Activated T-helper 2 cell treated with anti-CD3 and anti-CD28 coated beads, Interferon-gamma antibody, Interleukin-2, Interleukin-4, amounts not matched to agents 10 μg/mL and 5 μg/mL and 100 μg/mL, durations not matched to agents 14 hours and 24 hours and 36 hours (primary cell): ENCODE measurements around the gene P2RY6. TPM values are rescaled to one million over a fixed set of nuclear protein-coding genes. Genes with fewer than 3 reads are reported as not detected.

Experiments used
- DNase-seq: peaks from one replicate; pipeline ENCODE4 v3.0.0; 2021; ENCODE audit warnings: low spot score
- H3K27ac Mint-ChIP-seq: one replicate; pipeline ENCODE4 v1.8.0; 2021; ENCODE audit warnings: mixed read lengths
- H3K27me3 Mint-ChIP-seq: one replicate; pipeline ENCODE4 v1.8.0; 2021; ENCODE audit warnings: low read depth, mixed read lengths
- H3K36me3 Mint-ChIP-seq: one replicate; pipeline ENCODE4 v1.8.0; 2021; ENCODE audit warnings: low read depth, mixed read lengths
- H3K4me1 Mint-ChIP-seq: one replicate; pipeline ENCODE4 v1.8.0; 2021; ENCODE audit warnings: low read depth, mixed read lengths
- H3K4me3 Mint-ChIP-seq: one replicate; pipeline ENCODE4 v1.8.0; 2021; ENCODE audit warnings: low read depth, mild to moderate bottlenecking, moderate library complexity, mixed read lengths
- H3K9me3 Mint-ChIP-seq: one replicate; pipeline ENCODE4 v1.8.0; 2021; ENCODE audit warnings: mixed read lengths
- intact Hi-C: fragments of 100-400 bp; cut with micrococcal nuclease; formaldehyde crosslinking; loops from one replicate; pipeline ENCODE4 v1.15.1; 2023
- total RNA-seq: library from RNA; stranded (reverse); gene quantifications from 2 replicates; pipeline ENCODE4 v1.2.3, GENCODE V29; 2022

Gene P2RY6
- total RNA-seq, 1 donor from 2014 or later, result not detected

- H3K4me3 Mint-ChIP-seq, result no peak overlapping the region
- no peaks in the 10 kb centered on the region for H3K36me3 Mint-ChIP-seq
- intact Hi-C loops, result no loop called here
- DNase-seq, result no peak
- H3K9me3 Mint-ChIP-seq, result no peaks in the 10 kb centered on the region
- H3K27me3 Mint-ChIP-seq, result peaks cover 5% of the 10 kb centered on the region
- H3K4me1 Mint-ChIP-seq, result peaks cover 4% of the 10 kb centered on the region
- H3K27ac Mint-ChIP-seq, result no peak overlapping the region
Observed at GRCh38 chr11:73338279-73338678, 66.1 kb downstream of the P2RY6 start.

DNA sequence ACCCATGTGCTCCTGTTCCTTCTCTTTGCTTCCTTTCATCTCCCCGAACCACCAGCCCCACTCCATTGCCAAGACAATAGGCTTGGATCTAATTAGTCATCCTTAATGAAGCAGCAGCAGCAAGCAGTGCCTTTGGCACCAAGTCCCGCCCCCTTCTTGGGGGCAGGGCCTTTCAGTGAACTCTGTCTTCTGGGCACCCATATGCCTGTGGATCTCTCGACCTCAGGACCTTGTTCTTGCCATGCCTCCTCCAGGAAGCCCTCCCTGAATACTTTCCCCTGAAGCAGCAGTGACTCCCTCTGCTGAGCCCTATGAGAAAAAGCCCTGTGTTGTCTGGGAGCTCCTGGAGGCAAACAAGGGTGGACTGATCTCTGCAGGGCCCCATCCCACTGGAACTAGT lies 68.0 kb downstream of the P2RY6 start:
- Mint-ChIP-seq H3K4me3 (no peak overlapping the region), H3K27me3 (peaks cover 5% of the 10 kb centered on the region), H3K9me3 (no peaks in the 10 kb centered on the region), H3K4me1 (peaks cover 4% of the 10 kb centered on the region), H3K27ac (no peak overlapping the region), H3K36me3 (no peaks in the 10 kb centered on the region)
- intact Hi-C loops, result no loop called here
- no peak for DNase-seq

DNA sequence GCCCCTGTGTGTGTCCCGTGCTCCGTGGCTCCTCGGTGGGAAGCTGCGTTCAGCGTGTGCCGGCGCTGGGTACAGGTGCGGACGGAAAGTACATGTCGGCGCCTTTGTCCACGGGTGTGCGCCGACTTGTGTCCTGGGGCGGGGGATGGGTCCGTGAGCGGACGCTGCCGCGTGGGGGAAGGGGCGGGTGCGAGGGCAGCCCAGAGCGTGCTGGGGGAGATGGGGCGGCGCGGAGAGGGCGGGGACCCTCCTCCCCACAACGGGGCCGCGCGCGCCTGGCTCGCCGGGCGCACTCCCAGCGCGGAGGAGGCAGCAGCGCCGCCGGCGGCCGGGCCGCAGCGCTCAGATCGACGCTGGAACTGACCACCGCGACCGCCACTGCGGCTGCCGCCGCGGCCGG lies 70.5 kb downstream of the P2RY6 start:
- Mint-ChIP-seq H3K27ac (no peak overlapping the region), H3K4me1 (no peaks in the 10 kb centered on the region), H3K27me3 (peaks cover 4% of the 10 kb centered on the region), H3K9me3 (no peaks in the 10 kb centered on the region), H3K4me3 (no peak overlapping the region), H3K36me3 (no peaks in the 10 kb centered on the region)
- intact Hi-C loops, result no loop called here
- DNase-seq, result no peak

- Mint-ChIP-seq H3K27me3 (peaks cover 4% of the 10 kb centered on the region), H3K4me3 (no peak overlapping the region), H3K4me1 (no peaks in the 10 kb centered on the region), H3K36me3 (no peaks in the 10 kb centered on the region), H3K27ac (no peak overlapping the region), H3K9me3 (no peaks in the 10 kb centered on the region)
- intact Hi-C loops, result no loop called here
- DNase-seq, result no peak
Observed at GRCh38 chr11:73343076-73343873, 71.1 kb downstream of the P2RY6 start.

DNA sequence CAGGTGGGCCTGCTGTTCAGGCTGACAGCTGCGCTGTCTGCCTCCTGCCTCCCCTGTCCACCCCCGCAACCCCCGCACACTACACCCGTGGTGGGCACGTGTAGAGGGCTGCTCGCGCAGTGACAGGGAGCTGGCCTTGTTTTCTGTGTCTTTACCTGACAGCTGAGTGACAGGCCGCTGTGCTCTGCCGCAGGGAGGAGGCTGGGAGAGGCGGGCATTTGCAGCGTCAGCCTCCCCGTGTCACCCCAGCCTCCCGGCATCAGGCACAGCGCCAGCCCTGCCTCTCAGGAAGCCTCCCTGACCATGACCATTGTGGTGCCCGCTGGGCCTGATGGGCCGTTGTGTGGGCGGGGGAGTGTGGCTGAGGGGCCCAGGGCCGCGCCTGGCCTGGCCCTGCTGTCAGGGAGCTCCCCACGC lies 72.1 kb downstream of the P2RY6 start:
- DNase-seq, result no peak
- Mint-ChIP-seq H3K27me3 (peaks cover 4% of the 10 kb centered on the region), H3K27ac (no peak overlapping the region), H3K36me3 (no peaks in the 10 kb centered on the region), H3K4me1 (no peaks in the 10 kb centered on the region), H3K9me3 (no peaks in the 10 kb centered on the region), H3K4me3 (no peak overlapping the region)
- intact Hi-C loops, result no loop called here

DNA sequence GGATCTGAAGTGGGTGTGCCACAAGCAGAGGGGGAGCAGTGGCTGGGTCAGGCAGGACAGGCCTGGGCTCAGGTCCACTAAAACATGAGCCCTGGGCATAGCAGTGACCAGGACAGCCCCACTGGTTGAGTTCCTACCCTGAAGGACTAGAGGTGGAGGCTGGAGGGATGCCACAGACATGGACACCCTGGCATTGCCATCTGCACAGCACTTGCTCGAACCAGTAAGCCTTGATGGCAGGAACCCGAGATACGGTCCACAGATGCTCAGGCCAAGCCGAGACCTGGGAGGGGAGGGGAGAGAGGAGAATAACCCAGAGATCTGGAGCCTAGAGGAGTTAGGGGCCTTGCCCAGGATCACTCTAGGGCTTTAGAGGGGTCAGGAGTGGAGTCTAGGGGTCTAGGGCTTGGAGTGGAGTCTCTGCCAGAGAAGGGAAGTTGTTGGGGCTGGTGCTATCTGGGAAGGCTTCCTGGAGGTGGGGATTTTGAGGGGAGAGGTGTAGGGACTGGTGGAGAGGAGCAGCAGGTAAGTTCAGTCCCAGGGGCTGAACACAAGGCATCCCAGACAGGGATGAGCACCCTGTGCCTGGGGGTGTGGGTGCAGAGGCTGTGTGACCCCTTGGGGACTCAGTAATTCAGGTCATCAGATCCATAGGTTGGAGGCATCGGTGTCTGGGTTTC lies 73.5 kb downstream of the P2RY6 start:
- Mint-ChIP-seq H3K36me3 (no peaks in the 10 kb centered on the region), H3K27ac (no peak overlapping the region), H3K4me3 (no peak overlapping the region)

GRCh38 chr11:73346186-73346935 lies 74.2 kb downstream of the P2RY6 start:
- Mint-ChIP-seq H3K4me3 (no peak overlapping the region), H3K9me3 (no peaks in the 10 kb centered on the region), H3K27ac (no peak overlapping the region), H3K36me3 (no peaks in the 10 kb centered on the region), H3K4me1 (peaks cover 15% of the 10 kb centered on the region), H3K27me3 (peaks cover 4% of the 10 kb centered on the region)
- no peak for DNase-seq
- intact Hi-C loops, result no loop called here

More for the DNA sequence above, 73.5 kb downstream of the P2RY6 start:
- Mint-ChIP-seq H3K4me1 (peaks cover 8% of the 10 kb centered on the region), H3K9me3 (no peaks in the 10 kb centered on the region), H3K27me3 (peaks cover 4% of the 10 kb centered on the region)
- no peak for DNase-seq
- intact Hi-C loops, result no loop called here

GRCh38 chr11:73347067-73347466 lies 74.9 kb downstream of the P2RY6 start:
- H3K9me3 Mint-ChIP-seq, result no peaks in the 10 kb centered on the region
- no peaks in the 10 kb centered on the region for H3K36me3 Mint-ChIP-seq
- H3K27ac Mint-ChIP-seq, result no peak overlapping the region
- no peak for DNase-seq
- peaks cover 4% of the 10 kb centered on the region for H3K27me3 Mint-ChIP-seq
- intact Hi-C loops, result no loop called here
- no peak overlapping the region for H3K4me3 Mint-ChIP-seq
- peaks cover 17% of the 10 kb centered on the region for H3K4me1 Mint-ChIP-seq

Other genes with a start within 250 kb of the P2RY6 start
- 16.0 and 18.1 TPM in 2 replicates for gene FCHSD2, start 130.0 kb upstream of the P2RY6 start, total RNA-seq
- not detected in 2 replicates for gene P2RY2, start 54.1 kb upstream of the P2RY6 start, total RNA-seq
- gene ARHGEF17, start 35.9 kb downstream of the P2RY6 start, total RNA-seq, result 0.09 and 0.30 TPM in 2 replicates
- gene RELT, start 104.1 kb downstream of the P2RY6 start, total RNA-seq, result 33.5 and 34.5 TPM in 2 replicates